Esophagus muscularis mucosa (tissue), 3 donors: ENCODE results near the gene SND1.

Experiments
- CTCF ChIP-seq, 3 experiments: fragments of 200-600 bp in 2 of 3; fragments of 450-650 bp in 1 of 3; sonication (generic) in 2 of 3; IDR thresholded peaks; one replicate each; pipeline ENCODE4 v1.5.1; 2017 to 2019; ENCODE audit warnings: antibody characterized with exemption in 3 of 3, mild to moderate bottlenecking in 2 of 3, moderate library complexity in 1 of 3
- POLR2A ChIP-seq: fragments of 450-650 bp; IDR thresholded peaks from one replicate; pipeline ENCODE4 v1.6.1; 2017; ENCODE audit warnings: antibody characterized with exemption, moderate library complexity, mild to moderate bottlenecking, low read depth

- no peak for TF ChIP-seq CTCF (IDR thresholded peaks at IDR 0.05)
- no peak for TF ChIP-seq POLR2A
Measured at GRCh38 chr7:127713006-127713405, 61.0 kb downstream of the SND1 start.
